HG03460 (cell line): ENCODE results near the gene CAND2.
A peak's percentile ranks its signal among the peaks of the same experiment; 100 is the strongest.
"Not testable (repeated sequence)": the region's sequence is repeated elsewhere in the genome, so short reads cannot be mapped to it uniquely, and the experiment has no call there.

ENCODE experiments used
- ATAC-seq: cut with Tn5 transposase; IDR thresholded peaks from one replicate; pipeline ENCODE4 v1.9.1; 2021; ENCODE audit not compliant: unreplicated experiment

CAND2 gene

GRCh38 chr3:12829886-12830784, 33.7 kb downstream of the CAND2 start:
- ATAC-seq = no peak

- ATAC-seq = no peak
Measured at GRCh38 chr3:12830785-12831156, 34.3 kb downstream of the CAND2 start.

- ATAC-seq = no peak
Measured at GRCh38 chr3:12831301-12831866, 34.9 kb downstream of the CAND2 start.

- no peak for ATAC-seq
Measured at GRCh38 chr3:12832350-12833221, 36.1 kb downstream of the CAND2 start.

GRCh38 chr3:12833222-12834161, 37.0 kb downstream of the CAND2 start:
- no peak for ATAC-seq

- no peak for ATAC-seq
Measured at GRCh38 chr3:12835052-12835665, 38.7 kb downstream of the CAND2 start.

- ATAC-seq = no peak
Measured at GRCh38 chr3:12837295-12837986, 41.0 kb downstream of the CAND2 start.

- ATAC-seq = no peak
Measured at GRCh38 chr3:12838179-12838965, 41.9 kb downstream of the CAND2 start.

GRCh38 chr3:12839156-12839946, 42.9 kb downstream of the CAND2 start:
- ATAC-seq = no peak

GRCh38 chr3:12840148-12840547, 43.7 kb downstream of the CAND2 start:
- not testable (repeated sequence) for ATAC-seq

- peak; percentile 34 for ATAC-seq
Measured at GRCh38 chr3:12840591-12841148, 44.2 kb downstream of the CAND2 start.

- peak; percentile 92 for ATAC-seq
Measured at GRCh38 chr3:12841149-12841969, 44.9 kb downstream of the CAND2 start, which contains the start of gene RPL32. Gene RPL32 (minus strand): TSS chr3:12841565. CDS start chr3:12840237, 1,328 bp downstream.

GRCh38 chr3:12841970-12842328, 45.5 kb downstream of the CAND2 start:
- no peak for ATAC-seq

- no peak for ATAC-seq
Measured at GRCh38 chr3:12842469-12842868, 46.0 kb downstream of the CAND2 start.

- ATAC-seq = no peak
Measured at GRCh38 chr3:12845811-12846210, 49.3 kb downstream of the CAND2 start.

- no peak for ATAC-seq
Measured at GRCh38 chr3:12852201-12852600, 55.7 kb downstream of the CAND2 start.

- ATAC-seq = not testable (repeated sequence)
Measured at GRCh38 chr3:12853847-12854246, 57.4 kb downstream of the CAND2 start.
